ENCODE measurements around the gene KRTAP3-1. TPM values are rescaled to one million over a fixed set of nuclear protein-coding genes. Genes with fewer than 3 reads are reported as not detected.

KRTAP3-1 gene
- total RNA-seq, 1 experiment from 2014 or later = not detected

DNA sequence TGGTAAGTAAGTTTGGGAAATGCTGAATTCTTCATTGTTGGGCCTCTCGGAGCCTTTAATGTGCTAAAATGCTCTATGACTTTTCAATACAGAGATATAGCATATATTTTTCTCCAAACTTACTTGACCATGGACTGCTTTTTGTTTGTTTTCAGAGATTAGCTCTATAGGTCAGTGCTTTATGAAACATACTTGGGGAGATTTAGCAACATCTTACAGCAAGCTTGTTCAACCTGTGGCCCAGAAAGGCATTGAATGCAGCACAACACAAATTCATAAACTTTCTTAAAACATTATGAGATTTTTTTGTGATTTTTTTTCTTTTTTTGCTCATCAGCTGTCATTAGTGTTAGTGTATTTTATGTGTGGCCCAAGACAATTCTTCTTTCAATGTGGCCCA, 1.0 kb upstream of the KRTAP3-1 start (continued):
- TF ChIP-seq, protein P1, sequence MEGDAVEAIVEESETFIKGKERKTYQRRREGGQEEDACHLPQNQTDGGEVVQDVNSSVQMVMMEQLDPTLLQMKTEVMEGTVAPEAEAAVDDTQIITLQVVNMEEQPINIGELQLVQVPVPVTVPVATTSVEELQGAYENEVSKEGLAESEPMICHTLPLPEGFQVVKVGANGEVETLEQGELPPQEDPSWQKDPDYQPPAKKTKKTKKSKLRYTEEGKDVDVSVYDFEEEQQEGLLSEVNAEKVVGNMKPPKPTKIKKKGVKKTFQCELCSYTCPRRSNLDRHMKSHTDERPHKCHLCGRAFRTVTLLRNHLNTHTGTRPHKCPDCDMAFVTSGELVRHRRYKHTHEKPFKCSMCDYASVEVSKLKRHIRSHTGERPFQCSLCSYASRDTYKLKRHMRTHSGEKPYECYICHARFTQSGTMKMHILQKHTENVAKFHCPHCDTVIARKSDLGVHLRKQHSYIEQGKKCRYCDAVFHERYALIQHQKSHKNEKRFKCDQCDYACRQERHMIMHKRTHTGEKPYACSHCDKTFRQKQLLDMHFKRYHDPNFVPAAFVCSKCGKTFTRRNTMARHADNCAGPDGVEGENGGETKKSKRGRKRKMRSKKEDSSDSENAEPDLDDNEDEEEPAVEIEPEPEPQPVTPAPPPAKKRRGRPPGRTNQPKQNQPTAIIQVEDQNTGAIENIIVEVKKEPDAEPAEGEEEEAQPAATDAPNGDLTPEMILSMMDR (IDR thresholded peaks at IDR 0.05 in 2 of 3, conservative IDR thresholded peaks at IDR 0.05 in 1 of 3; ENCODE audit: borderline replicate concordance in 1 of 3, insufficient read depth in 1 of 3, low read depth in 2 of 3, low read length in 2 of 3) = no peak
- no peak for TF ChIP-seq EZH2phosphoT487 (IDR thresholded peaks at IDR 0.05; ENCODE audit: borderline replicate concordance)
- TF ChIP-seq TCF7L2 (IDR thresholded peaks at IDR 0.05; ENCODE audit: borderline replicate concordance, extremely low read depth, insufficient read depth, insufficient read length) = no peak
- no peak for TF ChIP-seq JUND (IDR thresholded peaks at IDR 0.05)
- no peak for TF ChIP-seq POLR2AphosphoS5 (IDR thresholded peaks at IDR 0.05; ENCODE audit: low read depth, low read length)
- TF ChIP-seq ELF1 (IDR thresholded peaks at IDR 0.05; ENCODE audit: borderline replicate concordance, low read depth) = no peak
- TF ChIP-seq CBX3 (IDR thresholded peaks at IDR 0.05; ENCODE audit: low read depth) = no peak
- TF ChIP-seq SRF (IDR thresholded peaks at IDR 0.05; ENCODE audit: low read depth) = no peak
- no peak for TF ChIP-seq SIN3A (IDR thresholded peaks at IDR 0.05; ENCODE audit: low read depth)

DNA sequence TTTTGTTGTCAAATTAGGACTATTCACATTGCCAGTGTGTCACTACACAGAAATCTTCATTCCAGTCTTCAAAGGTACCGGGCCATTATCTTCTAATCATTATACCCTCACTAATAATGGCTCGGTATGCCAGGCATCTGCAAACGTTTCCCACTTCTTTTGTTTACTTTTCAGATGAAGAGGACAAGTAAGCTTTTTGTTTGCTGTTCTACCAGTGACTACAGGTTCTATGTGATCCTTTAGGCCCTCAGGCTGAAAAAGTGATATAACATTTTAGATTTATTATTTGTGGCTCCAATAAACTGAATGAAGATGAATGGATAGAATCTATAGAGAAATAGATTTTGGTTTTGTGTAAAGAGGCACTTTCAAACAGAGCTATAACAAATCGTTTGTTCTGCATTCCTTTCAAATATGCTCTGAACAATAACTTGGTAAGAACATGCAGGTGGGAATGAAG, 403 bp upstream of the KRTAP3-1 start:
- ChIA-PET RAD21 (ENCODE audit: low non-redundant PET in 1 of 2, low total read pairs in 2 of 2, uncharacterized antibody in 2 of 2, unreplicated experiment in 2 of 2) (no interaction called here), CTCF (interaction anchor here (0.6 kb wide), 1 partner anchor 487 kb away, joined by 3 read pairs; no protein-coding TSS in a partner anchor), POLR2A (no interaction called here)
- no TSS peak for BruUV-seq (replicated peaks)
- H3K4me1 ChIP-seq (ENCODE audit: control insufficient read depth in 1 of 2, insufficient read depth in 2 of 2, low read length in 2 of 2) = peaks cover 0 to 6% of the 10 kb centered on the region in 2 experiments; a peak in 2 of 4 replicates
- no peaks in the 10 kb centered on the region for H3K9me2 ChIP-seq (ENCODE audit: insufficient read depth)
- H3K79me2 ChIP-seq (ENCODE audit: insufficient read depth, low read length) = no peaks in the 10 kb centered on the region
- no peaks in the 10 kb centered on the region for H4K20me1 ChIP-seq (ENCODE audit: insufficient read depth)
- no peak overlapping the region for H3K4me2 ChIP-seq (ENCODE audit: low read length)
- H3K9ac ChIP-seq (ENCODE audit: low read length) = no peak overlapping the region
- H2AFZ ChIP-seq (ENCODE audit: low read depth, low read length, poor library complexity, severe bottlenecking) = no peak overlapping the region
- no peak overlapping the region for H3K27ac ChIP-seq (ENCODE audit: low read depth, low read length)
- H3K4me3 ChIP-seq (replicated peaks in 1 of 2; ENCODE audit: low read depth in 1 of 2, low read length in 2 of 2) = no peak overlapping the region
- TF ChIP-seq SRF (IDR thresholded peaks at IDR 0.05; ENCODE audit: low read depth) = no peak
- TF ChIP-seq TCF7L2 (IDR thresholded peaks at IDR 0.05; ENCODE audit: borderline replicate concordance, extremely low read depth, insufficient read depth, insufficient read length) = no peak
- no peak for TF ChIP-seq POLR2AphosphoS5 (IDR thresholded peaks at IDR 0.05; ENCODE audit: low read depth, low read length)
- TF ChIP-seq POLR2A (IDR thresholded peaks at IDR 0.05; ENCODE audit: borderline replicate concordance, extremely low read depth, insufficient read depth, insufficient read length) = no peak
- TF ChIP-seq ZNF274 (IDR thresholded peaks at IDR 0.05; ENCODE audit: low read depth, low read length) = no peak
- TF ChIP-seq, protein P2, sequence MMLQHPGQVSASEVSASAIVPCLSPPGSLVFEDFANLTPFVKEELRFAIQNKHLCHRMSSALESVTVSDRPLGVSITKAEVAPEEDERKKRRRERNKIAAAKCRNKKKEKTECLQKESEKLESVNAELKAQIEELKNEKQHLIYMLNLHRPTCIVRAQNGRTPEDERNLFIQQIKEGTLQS (IDR thresholded peaks at IDR 0.05) = no peak
- TF ChIP-seq ELF1 (IDR thresholded peaks at IDR 0.05; ENCODE audit: borderline replicate concordance, low read depth) = no peak
- no peak for TF ChIP-seq ZFX (IDR thresholded peaks at IDR 0.05)
- no peak for TF ChIP-seq CEBPB (IDR thresholded peaks at IDR 0.05; ENCODE audit: low read depth)
- TF ChIP-seq RAD21 (IDR thresholded peaks at IDR 0.05; ENCODE audit: low read depth) = no peak
- TF ChIP-seq, protein P1 (IDR thresholded peaks at IDR 0.05 in 2 of 3, conservative IDR thresholded peaks at IDR 0.05 in 1 of 3; ENCODE audit: borderline replicate concordance in 1 of 3, insufficient read depth in 1 of 3, low read depth in 2 of 3, low read length in 2 of 3) = no peak
- H3K27me3 ChIP-seq (ENCODE audit: insufficient read depth, low read length) = no peaks in the 10 kb centered on the region
- H3K9me3 ChIP-seq (ENCODE audit: control insufficient read depth in 1 of 2, insufficient read depth in 1 of 2, low read depth in 1 of 2, low read length in 2 of 2) = no peaks in the 10 kb centered on the region
- no peaks in the 10 kb centered on the region for H3K36me3 ChIP-seq (ENCODE audit: control insufficient read depth in 1 of 2, insufficient read depth in 2 of 2, low read length in 2 of 2)
- ATAC-seq = no peak
- intact Hi-C loops (cut with micrococcal nuclease) = no loop called here
- DNase-seq (ENCODE audit: low read depth, low spot score) = no peak
